ENCODE results near the gene INHBA.

- TF ChIP-seq POLR2A (IDR thresholded peaks at IDR 0.05; ENCODE audit: low read depth, low read length): no peak
- TF ChIP-seq POLR2AphosphoS5 (IDR thresholded peaks at IDR 0.05; ENCODE audit: low read depth, low read length): no peak
- no peak for TF ChIP-seq TAF1 (IDR thresholded peaks at IDR 0.05; ENCODE audit: low read depth, low read length)
- no peak for TF ChIP-seq SPI1 (IDR thresholded peaks at IDR 0.05; ENCODE audit: low read depth, low read length)
- TF ChIP-seq PAX5 (IDR thresholded peaks at IDR 0.05; ENCODE audit: insufficient read depth, low read length, severe bottlenecking): no peak
- no peak for TF ChIP-seq POU2F2 (IDR thresholded peaks at IDR 0.05; ENCODE audit: low read depth, low read length)
Measured at GRCh38 chr7:41706228-41706930, 3.5 kb upstream of the INHBA start.
